Measurements from ENCODE around the gene ANO9.

GRCh38 chr11:384511-384910 lies 57.3 kb downstream of the ANO9 start:
- no peak for TF ChIP-seq CTCF (IDR thresholded peaks at IDR 0.05)
- no peak for TF ChIP-seq POLR2A (IDR thresholded peaks at IDR 0.05)

Data from heart left ventricle (tissue), 13 donors.